Activated gamma-delta T cell (primary cell): ENCODE data around the gene PLSCR5.

ENCODE experiments used
- DNase-seq: peaks from one replicate; lab custom pipeline; 2025; lab: John Stamatoyannopoulos, UW

PLSCR5 gene

DNA sequence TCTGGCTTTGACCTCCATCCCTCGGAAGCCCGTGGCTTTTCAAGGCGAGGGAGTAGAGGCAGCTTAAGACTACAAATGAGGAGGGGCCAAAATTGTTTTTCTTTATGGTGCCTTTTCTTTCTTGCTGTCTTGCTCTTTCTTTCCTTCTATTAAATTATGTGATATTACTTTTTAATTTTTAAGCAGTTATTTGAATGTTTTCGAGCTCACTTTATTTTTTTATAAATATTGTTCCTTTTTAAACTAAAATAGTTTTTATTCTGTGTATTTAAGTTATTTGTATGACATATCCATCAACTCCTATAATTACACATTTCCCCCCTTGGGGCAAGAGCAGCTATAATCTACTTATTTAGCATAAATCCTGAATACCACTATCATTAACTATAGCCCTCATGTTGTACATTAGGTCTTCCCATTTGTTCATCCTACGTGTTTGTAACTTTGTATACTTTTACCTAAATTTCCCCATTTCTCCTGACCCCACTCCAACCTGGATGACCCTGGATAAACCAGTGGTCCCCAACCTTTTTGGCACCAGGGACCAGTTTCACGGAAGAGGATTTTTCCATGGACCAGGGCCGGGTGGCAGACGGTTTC lies 60.1 kb downstream of the PLSCR5 start:
- no peak for DNase-seq

DNA sequence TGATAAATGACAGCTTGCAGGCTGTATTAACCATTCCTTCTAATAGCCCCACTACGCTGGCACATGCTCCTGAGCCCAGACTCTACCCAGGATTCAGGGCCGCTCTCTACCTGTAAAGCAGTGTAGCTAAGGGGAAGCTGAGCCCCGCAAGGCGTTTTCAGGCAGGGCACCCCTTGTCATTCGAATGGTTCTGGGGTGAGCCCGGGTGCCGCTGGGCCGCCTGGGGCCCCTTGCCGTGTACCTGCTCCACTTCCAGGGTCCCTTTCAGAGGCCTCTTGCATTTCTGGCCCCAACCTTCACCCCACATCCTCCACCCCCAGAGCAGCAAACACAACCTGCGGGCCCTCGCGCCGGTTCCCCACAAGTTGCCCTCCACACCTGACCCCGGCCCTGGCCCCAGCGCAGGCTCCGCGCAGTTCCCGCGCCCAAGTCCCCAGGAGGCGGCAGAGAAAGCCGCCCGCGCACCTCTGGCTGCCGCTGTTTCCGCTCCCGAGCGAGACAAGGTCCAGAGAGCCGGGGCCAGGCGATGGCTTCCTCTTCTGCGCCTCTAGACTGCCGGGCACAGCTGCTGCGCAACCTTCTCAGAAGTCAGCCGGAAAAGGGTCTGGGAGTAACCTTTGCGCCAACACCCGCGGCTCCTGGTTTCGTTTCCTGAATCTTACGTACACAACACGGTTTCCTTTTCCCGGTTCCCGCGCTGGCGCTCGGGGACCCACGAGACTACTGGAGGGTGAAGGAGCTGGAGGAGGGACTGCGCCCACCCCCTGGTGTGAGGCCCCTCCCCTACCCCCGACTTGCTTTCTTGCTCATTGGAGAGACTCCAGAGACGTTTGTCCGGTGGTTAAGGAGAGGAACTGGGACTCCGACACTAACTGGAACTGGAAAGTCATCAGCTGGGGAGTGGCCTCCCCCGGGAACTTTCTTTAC lies 60.9 kb downstream of the PLSCR5 start, which contains the start of gene PLSCR1:
PLSCR1 (minus strand) TSS at position 606 of the 927 bp plus-strand sequence. CDS start 8,055 bp downstream, outside the sequence.
- peak; percentile 56 for DNase-seq

DNA sequence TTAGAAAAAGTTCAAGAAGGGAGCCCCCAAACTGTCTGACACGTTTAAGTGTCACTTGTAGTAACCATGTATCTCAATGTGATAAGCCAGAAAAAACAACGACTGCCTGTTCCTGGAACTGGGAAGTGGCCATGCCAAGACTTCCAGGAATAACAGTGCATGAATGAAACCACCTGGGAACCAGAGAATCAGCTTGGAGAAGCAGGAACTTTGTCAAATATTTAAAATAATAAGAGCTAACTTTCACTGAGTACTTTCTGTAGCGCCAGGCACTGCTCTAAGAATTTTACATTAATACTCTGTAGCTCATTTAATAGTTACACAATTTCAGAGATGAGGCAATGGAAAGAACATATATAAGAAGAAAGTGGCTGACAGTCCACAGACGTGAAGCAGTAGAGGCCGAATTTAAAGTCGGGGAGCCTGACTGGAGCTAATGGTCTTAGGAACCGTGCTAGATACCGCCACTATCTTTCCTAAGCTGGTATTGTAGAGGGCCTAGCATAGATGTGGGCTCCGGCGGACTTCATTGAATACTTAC lies 61.6 kb downstream of the PLSCR5 start:
- DNase-seq = no peak

DNA sequence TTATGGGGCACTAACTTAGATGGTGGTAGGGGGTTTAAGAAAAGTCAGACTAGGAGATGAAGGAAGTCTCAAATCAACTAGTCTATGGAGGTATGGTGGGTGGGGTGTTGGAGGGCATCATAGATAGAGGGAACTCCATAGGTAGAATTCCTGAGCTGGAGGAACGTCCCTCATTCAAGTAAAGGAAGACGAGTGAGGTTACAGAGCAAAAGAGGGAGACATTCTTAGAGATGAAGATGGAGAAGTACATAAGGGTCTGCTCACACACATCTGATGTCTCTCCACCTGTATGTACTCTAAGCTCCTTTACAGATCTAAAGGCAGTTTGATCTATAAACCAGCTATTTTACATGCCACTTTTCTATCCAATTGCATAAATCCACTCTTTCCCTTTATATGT lies 62.2 kb downstream of the PLSCR5 start:
- DNase-seq = no peak

DNA sequence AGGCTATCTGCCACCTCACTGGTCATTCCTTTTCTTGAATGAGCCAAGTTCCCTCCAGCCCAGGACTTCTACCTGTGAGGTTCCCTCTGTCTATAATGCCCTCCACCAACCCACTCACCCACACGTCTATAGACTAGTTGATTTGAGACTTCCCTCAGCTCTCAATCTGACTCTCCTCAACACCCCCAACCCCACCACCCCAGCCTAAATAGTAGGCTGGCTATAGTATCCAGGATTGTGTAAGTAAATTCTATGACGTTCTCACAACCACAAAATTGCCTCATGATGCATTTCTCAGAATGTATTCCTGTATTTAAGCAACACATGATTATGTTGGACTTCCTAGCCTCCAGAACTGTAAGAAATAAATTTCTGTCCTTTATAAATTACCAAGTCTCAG lies 63.0 kb downstream of the PLSCR5 start:
- no peak for DNase-seq

DNA sequence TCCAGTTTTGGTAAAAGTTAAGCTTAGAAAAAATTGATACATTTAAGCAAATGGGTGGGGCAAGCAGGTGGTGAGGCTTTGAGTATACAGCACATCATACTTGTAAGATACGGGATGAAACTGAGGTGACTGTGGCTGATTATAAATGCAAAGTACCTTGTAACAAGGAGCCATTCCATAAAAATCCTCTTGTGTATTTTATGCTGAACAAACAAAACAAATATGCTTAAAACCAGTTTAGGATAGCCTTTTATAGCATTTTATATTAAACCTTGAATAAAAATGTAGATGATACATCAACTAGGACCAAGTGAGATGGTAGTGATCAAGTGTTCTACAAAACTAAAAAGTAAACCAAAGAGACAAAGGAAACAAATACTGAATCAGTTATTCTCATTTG lies 64.2 kb downstream of the PLSCR5 start:
- DNase-seq = no peak

DNA sequence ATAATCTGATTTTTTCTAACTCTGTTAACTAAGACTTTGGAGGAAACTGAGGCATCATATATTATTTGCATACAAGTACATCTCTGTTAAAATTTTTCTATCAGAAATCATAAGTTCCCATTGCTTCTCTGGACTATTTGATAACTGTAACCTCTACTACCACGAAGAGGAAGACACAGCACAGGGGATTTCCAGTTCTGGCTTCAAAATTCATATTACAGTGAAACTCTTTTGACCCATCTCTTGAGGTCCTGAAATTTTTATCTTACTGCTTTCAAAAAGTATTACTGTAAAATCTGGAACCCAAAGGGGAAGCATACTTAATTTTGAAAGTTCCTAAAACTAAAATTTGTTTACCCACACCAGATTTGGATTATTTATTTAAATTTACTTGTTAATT lies 64.9 kb downstream of the PLSCR5 start:
- no peak for DNase-seq

DNA sequence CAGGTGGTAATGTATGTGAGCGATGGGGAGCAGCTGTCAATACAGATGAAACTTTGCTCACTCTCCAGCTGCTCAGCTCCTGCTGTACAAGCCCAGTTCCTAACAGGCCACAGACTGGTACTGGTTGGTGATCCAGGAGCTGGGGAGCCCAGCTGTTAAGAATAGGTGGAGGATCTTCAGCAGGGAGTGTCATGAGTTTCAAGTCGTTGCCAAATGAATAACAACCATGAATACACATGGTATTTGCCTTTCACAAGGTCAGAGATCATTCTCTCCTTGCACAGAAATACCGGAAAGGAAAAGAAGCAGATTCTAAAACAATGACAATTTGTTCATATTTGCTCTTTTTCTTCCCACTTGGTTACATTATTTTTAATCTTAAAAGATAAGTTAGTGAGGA lies 65.8 kb downstream of the PLSCR5 start:
- no peak for DNase-seq

DNA sequence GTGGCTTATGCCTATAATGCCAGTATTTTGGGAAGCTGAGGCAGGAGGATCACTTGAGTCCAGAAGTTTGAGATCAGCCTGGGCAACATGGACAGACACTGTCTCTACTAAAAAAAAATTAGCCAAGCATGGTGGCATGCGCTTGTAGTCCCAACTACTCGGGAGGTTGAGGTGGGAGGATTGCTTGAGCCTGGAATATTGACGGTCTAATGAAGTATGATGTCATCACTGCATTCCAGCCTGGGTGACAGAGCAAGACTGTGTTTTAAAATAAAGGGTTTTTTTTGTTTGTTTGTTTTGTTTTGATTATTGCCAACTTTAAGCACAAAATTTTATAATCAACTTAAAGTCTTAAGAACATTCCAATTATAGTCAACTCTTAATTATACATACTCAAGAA lies 67.5 kb downstream of the PLSCR5 start:
- no peak for DNase-seq

DNA sequence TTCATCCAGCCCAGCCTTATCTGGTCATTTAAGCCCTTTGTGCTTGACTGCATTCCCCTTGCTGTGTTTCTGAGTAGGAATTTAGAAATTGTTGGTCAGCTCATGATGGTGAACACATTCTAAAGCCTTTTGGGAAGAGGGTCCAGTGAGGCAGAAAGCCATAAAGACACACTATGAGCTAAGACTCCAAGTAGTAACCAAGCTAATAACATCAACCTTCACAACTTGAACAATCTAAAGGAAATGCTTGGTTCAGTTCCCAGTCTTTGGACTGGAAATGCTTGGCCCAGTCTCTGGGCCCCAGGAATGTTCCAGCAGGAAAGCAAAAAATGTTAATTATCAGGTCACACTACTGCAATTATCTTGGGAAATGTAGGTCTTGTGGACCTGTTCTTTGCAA lies 68.5 kb downstream of the PLSCR5 start:
- DNase-seq = no peak
